ENCODE results near the gene RNU1-2.
"Not testable (repeated sequence)": the region's sequence is repeated elsewhere in the genome, so short reads cannot be mapped to it uniquely, and the experiment has no call there.

The RNU1-2 gene

DNA sequence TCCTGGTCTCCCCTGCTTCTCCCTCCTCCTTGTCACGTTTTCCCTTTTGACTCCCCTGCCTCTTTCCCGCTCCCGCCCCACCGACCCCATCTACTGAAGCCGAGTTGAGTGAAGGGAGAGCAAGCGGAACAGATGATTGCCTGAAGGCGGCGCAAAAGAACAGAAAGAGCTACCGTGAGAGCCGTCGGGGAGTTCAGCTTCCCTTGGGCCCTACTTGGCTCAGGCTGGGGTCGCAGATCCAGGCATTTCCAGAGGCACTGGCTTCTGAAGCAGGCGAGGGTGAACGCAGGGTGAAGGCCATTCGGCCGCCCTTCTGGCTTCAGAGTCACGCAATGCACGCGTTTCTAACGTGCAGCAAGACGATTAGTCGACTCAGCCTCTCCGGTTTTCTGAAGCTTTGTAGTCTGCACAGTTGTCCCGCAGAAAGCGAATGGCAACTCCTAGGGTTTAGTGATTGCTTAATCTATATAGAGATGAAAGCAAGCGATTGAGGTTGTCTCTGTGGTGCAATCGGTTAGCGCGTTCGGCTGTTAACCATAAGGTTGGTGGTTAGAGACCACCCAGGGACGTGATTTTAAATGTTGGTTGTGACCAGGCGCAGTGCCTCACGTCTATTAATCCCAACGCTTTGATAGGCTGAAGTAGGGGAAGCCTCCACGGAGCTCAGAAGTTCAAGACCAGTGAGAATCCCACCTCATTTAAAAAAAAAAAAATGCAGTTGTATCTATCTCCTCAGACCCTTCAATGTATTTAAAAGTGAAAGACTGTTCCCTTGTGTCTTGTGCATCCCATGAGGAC is 20.6 kb upstream of the RNU1-2 start:
- not testable (repeated sequence) for H3K9ac ChIP-seq (ENCODE audit: low read depth, low read length, poor library complexity, severe bottlenecking); H3F3A ChIP-seq (ENCODE audit: low read depth); H3K27me3 ChIP-seq (ENCODE audit: insufficient read depth, low read length, poor library complexity, severe bottlenecking); H3K79me2 ChIP-seq (ENCODE audit: insufficient read depth, low read length); H3K9me2 ChIP-seq (replicated peaks; ENCODE audit: low read depth, low read length); H2AFZ ChIP-seq (ENCODE audit: low read length); H3K36me3 ChIP-seq (ENCODE audit: insufficient read depth, low read length); H3K4me1 ChIP-seq (ENCODE audit: insufficient read depth, low read length, poor library complexity, severe bottlenecking); H3K4me2 ChIP-seq (ENCODE audit: low read depth, low read length, poor library complexity, severe bottlenecking); H3K9me3 ChIP-seq (ENCODE audit: insufficient read depth, low read depth, low read length); H4K20me1 ChIP-seq (ENCODE audit: insufficient read depth, low read length, poor library complexity, severe bottlenecking); H3K4me3 ChIP-seq (ENCODE audit: low read length, poor library complexity, severe bottlenecking)

- H3K9me2 ChIP-seq (replicated peaks; ENCODE audit: low read depth, low read length); H3K4me2 ChIP-seq (ENCODE audit: low read depth, low read length, poor library complexity, severe bottlenecking); H3K9me3 ChIP-seq (ENCODE audit: insufficient read depth, low read depth, low read length); H3K27me3 ChIP-seq (ENCODE audit: insufficient read depth, low read length, poor library complexity, severe bottlenecking); H3K4me3 ChIP-seq (ENCODE audit: low read length, poor library complexity, severe bottlenecking); H3K4me1 ChIP-seq (ENCODE audit: insufficient read depth, low read length, poor library complexity, severe bottlenecking); H3K9ac ChIP-seq (ENCODE audit: low read depth, low read length, poor library complexity, severe bottlenecking); H2AFZ ChIP-seq (ENCODE audit: low read length); H3F3A ChIP-seq (ENCODE audit: low read depth); H3K36me3 ChIP-seq (ENCODE audit: insufficient read depth, low read length); H4K20me1 ChIP-seq (ENCODE audit: insufficient read depth, low read length, poor library complexity, severe bottlenecking); H3K79me2 ChIP-seq (ENCODE audit: insufficient read depth, low read length): not testable (repeated sequence)
These were observed 14.0 kb upstream of the RNU1-2 start for GRCh38 chr1:16881742-16882141.

- H3K27me3 ChIP-seq (ENCODE audit: insufficient read depth, low read length, poor library complexity, severe bottlenecking), result no peaks in the 10 kb centered on the region
- no peak overlapping the region for H3K9ac ChIP-seq (ENCODE audit: low read depth, low read length, poor library complexity, severe bottlenecking)
- no peak overlapping the region for H2AFZ ChIP-seq (ENCODE audit: low read length)
- H3K4me3 ChIP-seq (ENCODE audit: low read length, poor library complexity, severe bottlenecking), result no peak overlapping the region
- H3K4me1 ChIP-seq (ENCODE audit: insufficient read depth, low read length, poor library complexity, severe bottlenecking), result no peaks in the 10 kb centered on the region
- no peaks in the 10 kb centered on the region for H4K20me1 ChIP-seq (ENCODE audit: insufficient read depth, low read length, poor library complexity, severe bottlenecking)
- TF ChIP-seq, protein P1, sequence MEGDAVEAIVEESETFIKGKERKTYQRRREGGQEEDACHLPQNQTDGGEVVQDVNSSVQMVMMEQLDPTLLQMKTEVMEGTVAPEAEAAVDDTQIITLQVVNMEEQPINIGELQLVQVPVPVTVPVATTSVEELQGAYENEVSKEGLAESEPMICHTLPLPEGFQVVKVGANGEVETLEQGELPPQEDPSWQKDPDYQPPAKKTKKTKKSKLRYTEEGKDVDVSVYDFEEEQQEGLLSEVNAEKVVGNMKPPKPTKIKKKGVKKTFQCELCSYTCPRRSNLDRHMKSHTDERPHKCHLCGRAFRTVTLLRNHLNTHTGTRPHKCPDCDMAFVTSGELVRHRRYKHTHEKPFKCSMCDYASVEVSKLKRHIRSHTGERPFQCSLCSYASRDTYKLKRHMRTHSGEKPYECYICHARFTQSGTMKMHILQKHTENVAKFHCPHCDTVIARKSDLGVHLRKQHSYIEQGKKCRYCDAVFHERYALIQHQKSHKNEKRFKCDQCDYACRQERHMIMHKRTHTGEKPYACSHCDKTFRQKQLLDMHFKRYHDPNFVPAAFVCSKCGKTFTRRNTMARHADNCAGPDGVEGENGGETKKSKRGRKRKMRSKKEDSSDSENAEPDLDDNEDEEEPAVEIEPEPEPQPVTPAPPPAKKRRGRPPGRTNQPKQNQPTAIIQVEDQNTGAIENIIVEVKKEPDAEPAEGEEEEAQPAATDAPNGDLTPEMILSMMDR (conservative IDR thresholded peaks at IDR 0.05; ENCODE audit: low read length), result no peak
- no peak for TF ChIP-seq EZH2phosphoT487 (IDR thresholded peaks at IDR 0.05; ENCODE audit: borderline replicate concordance)
- H3K36me3 ChIP-seq (ENCODE audit: insufficient read depth, low read length), result no peaks in the 10 kb centered on the region
- H3K79me2 ChIP-seq (ENCODE audit: insufficient read depth, low read length), result no peaks in the 10 kb centered on the region
- no peaks in the 10 kb centered on the region for H3F3A ChIP-seq (ENCODE audit: low read depth)
- no peak overlapping the region for H3K4me2 ChIP-seq (ENCODE audit: low read depth, low read length, poor library complexity, severe bottlenecking)
- H3K9me3 ChIP-seq (ENCODE audit: insufficient read depth, low read depth, low read length), result no peaks in the 10 kb centered on the region
- H3K9me2 ChIP-seq (replicated peaks; ENCODE audit: low read depth, low read length), result no peaks in the 10 kb centered on the region
These were observed 12.8 kb upstream of the RNU1-2 start for GRCh38 chr1:16882986-16883385.

- not testable (repeated sequence) for H2AFZ ChIP-seq (ENCODE audit: low read length); H4K20me1 ChIP-seq (ENCODE audit: insufficient read depth, low read length, poor library complexity, severe bottlenecking); H3K4me3 ChIP-seq (ENCODE audit: low read length, poor library complexity, severe bottlenecking); H3K4me1 ChIP-seq (ENCODE audit: insufficient read depth, low read length, poor library complexity, severe bottlenecking); H3K79me2 ChIP-seq (ENCODE audit: insufficient read depth, low read length); H3K9me2 ChIP-seq (replicated peaks; ENCODE audit: low read depth, low read length); H3K9me3 ChIP-seq (ENCODE audit: insufficient read depth, low read depth, low read length); H3K36me3 ChIP-seq (ENCODE audit: insufficient read depth, low read length); H3K27me3 ChIP-seq (ENCODE audit: insufficient read depth, low read length, poor library complexity, severe bottlenecking); H3F3A ChIP-seq (ENCODE audit: low read depth); H3K9ac ChIP-seq (ENCODE audit: low read depth, low read length, poor library complexity, severe bottlenecking); H3K4me2 ChIP-seq (ENCODE audit: low read depth, low read length, poor library complexity, severe bottlenecking)
These were observed 11.3 kb upstream of the RNU1-2 start for GRCh38 chr1:16884487-16884886.
